ENCODE results near the gene KCNS1.

GRCh38 chr20:45090481-45090880, 10.4 kb downstream of the KCNS1 start:
- TF ChIP-seq EZH2phosphoT487 (IDR thresholded peaks at IDR 0.05; ENCODE audit: borderline replicate concordance) = no peak
- TF ChIP-seq, protein P1, sequence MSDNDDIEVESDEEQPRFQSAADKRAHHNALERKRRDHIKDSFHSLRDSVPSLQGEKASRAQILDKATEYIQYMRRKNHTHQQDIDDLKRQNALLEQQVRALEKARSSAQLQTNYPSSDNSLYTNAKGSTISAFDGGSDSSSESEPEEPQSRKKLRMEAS (IDR thresholded peaks at IDR 0.05) = no peak
- no peak for TF ChIP-seq POLR2A (IDR thresholded peaks at IDR 0.05; ENCODE audit: borderline replicate concordance, extremely low read depth, insufficient read depth, insufficient read length)
- no peak for TF ChIP-seq CTCF (IDR thresholded peaks at IDR 0.05 in 2 of 3, conservative IDR thresholded peaks at IDR 0.05 in 1 of 3; ENCODE audit: borderline replicate concordance in 1 of 3, insufficient read depth in 1 of 3, low read depth in 2 of 3, low read length in 2 of 3)
- TF ChIP-seq TCF7L2 (IDR thresholded peaks at IDR 0.05; ENCODE audit: borderline replicate concordance, extremely low read depth, insufficient read depth, insufficient read length) = no peak
- no peak for TF ChIP-seq CBX3 (IDR thresholded peaks at IDR 0.05; ENCODE audit: low read depth)
- no peak for TF ChIP-seq EZH2 (IDR thresholded peaks at IDR 0.05)
- no peak for TF ChIP-seq POLR2AphosphoS5 (IDR thresholded peaks at IDR 0.05; ENCODE audit: low read depth, low read length)

All from HCT116 (cell line).